IPS-15b (cell line): ENCODE results near the gene ARMCX6.
"Not testable (repeated sequence)": the region's sequence is repeated elsewhere in the genome, so short reads cannot be mapped to it uniquely, and the experiment has no call there.

Experiments used
- H3K27me3 ChIP-seq: one replicate; pipeline ENCODE4 v1.6.1; 2013; ENCODE audit warnings: low read length; ENCODE audit not compliant: control insufficient read depth, insufficient read depth
- H3K36me3 ChIP-seq: one replicate; pipeline ENCODE4 v1.6.1; 2013; ENCODE audit warnings: low read length; ENCODE audit not compliant: control insufficient read depth, insufficient read depth
- H3K4me1 ChIP-seq: one replicate; pipeline ENCODE4 v1.6.1; 2013; ENCODE audit warnings: mild to moderate bottlenecking, low read length; ENCODE audit not compliant: control insufficient read depth, insufficient read depth
- H3K4me3 ChIP-seq: one replicate; pipeline ENCODE4 v1.5.1; 2013; ENCODE audit warnings: low read depth, low read length
- H3K9ac ChIP-seq: one replicate; pipeline ENCODE4 v1.6.1; 2013; ENCODE audit warnings: low read depth, mild to moderate bottlenecking, low read length
- H3K9me3 ChIP-seq: one replicate; pipeline ENCODE4 v1.6.1; 2013; ENCODE audit warnings: mild to moderate bottlenecking, low read length; ENCODE audit not compliant: control insufficient read depth, insufficient read depth

The ARMCX6 gene

DNA sequence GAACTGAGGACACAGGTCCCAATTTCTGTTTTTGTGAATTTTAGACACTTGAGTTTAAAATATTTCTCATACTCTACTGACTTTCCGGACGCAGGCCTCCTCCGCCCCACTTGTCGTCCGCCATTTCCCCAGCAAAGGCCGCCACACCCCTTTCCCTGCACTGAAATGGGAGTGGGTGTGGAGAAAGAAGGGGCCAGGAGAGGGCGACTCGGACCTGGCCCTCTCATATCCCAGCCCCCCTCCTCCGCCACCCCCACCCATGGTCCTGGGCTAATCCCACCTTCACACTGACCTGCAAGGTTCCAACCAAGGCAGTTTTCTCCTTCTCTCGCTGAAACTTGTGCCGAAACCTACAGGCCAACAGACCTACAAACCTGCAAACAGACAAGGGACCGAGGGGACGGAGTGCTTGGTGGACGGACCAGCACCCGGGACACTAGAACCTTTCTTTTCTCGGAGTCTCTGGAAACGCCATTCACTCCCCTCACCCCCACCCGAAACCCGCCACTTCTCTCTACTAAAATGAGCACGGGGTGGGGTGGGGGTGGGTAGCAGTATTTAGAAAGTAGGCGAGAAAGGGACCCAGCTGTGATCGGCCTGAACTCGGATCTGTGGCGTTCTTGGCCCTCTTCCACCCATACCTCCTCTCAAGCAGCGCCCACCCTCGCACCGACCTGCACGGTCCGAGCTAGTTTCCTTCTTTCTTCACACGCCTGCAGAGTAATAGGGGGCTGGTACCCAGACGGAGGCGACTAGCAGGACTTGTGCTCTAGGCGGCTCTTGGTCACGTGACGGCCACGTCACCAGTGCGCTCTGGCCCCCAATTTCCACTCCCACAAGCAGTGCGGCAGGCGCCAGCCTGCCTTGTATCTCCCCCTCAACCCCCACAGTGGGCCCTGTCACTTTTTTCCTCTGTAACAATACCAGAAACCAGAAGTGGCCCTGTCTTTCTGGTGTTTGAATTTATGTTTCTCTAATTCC is at the start of gene ARMCX6:
Gene ARMCX6 (minus strand): TSS at position 790 of the 981 bp plus-strand sequence. CDS start 1,380 bp downstream, outside the sequence.
- Histone ChIP-seq H3K4me1 (peaks cover 9% of the 10 kb centered on the region), H3K9ac (peak within 1 kb of the TSS; percentile 76), H3K27me3 (no peaks in the 10 kb centered on the region), H3K4me3 (peak within 1 kb of the TSS; percentile 76), H3K36me3 (peaks cover 4% of the 10 kb centered on the region), H3K9me3 (no peaks in the 10 kb centered on the region)

DNA sequence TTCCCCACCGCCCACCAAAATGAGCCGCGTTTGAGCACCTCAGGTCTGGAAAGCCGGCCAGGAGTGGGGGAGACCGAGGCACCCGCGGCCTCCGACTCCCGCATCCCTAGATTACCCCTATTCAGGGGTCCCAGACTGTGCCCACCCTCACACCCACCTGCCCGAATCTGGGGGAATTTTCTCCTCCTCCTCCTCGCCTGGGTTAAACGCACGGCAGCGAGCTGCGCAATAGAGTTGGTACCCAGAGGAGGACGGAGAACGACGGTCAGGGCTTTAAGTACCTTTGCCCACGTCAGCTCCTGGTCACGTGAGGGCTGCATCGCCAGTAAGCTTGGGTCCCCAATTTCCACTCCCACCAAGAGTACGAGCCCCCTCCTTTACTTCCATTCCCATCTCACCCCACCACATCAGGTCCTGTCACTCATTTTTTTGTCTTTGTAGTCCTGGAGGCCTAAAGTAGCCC is 41.8 kb upstream of the ARMCX6 start, which contains the start of gene ARMCX2:
Gene ARMCX2 (minus strand): TSS at position 250 of the 463 bp plus-strand sequence. CDS start 2,262 bp downstream, outside the sequence.
- Histone ChIP-seq H3K4me3 (peak within 1 kb of the TSS; percentile 83), H3K4me1 (no peaks in the 10 kb centered on the region), H3K9me3 (no peaks in the 10 kb centered on the region), H3K36me3 (peaks cover 9% of the 10 kb centered on the region), H3K9ac (peak within 1 kb of the TSS; percentile 76), H3K27me3 (no peaks in the 10 kb centered on the region)

DNA sequence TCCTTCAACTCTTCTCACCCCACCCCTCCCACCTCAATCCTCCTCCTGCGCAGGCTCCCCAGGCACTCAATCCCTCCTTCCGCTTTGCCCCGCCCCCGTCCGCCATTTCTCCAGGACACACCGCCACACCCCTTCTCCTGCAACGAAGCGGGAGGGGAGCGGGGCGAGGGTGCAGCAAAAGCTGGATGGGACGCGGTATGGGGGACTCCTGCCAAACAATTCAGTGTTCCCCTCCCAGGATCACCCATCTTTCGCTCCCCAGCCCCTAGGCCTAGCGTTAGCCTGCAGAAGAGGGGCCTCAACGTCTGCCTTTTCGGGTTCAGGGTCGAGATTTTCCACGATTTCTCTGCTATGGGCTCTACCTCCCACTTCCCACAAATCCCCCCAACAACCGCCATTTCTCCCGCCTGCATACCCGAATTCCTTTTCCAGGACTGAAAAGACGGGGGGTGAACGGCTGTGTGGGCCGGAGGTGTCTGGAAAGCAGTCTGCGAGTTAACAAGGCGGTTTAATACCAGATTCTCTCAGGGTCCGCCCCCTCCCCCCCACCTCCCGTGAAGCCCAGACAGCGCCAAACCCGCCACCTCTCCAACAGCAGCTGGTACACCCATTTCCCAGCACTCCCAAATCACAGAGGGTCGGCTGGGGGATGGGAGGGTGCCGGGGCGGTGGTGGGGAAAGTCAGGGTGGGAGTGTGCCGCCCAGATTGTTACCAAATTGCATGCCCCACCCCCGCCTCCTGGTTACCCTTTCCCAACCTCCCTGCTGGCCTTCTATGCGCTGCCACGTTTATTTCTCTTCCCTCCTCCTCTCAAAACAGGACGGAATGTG is 41.1 kb upstream of the ARMCX6 start:
- Histone ChIP-seq H3K4me1 (no peaks in the 10 kb centered on the region), H3K9ac (peak overlapping the region; percentile 76), H3K9me3 (no peaks in the 10 kb centered on the region), H3K4me3 (peak overlapping the region; percentile 83), H3K36me3 (peaks cover 9% of the 10 kb centered on the region), H3K27me3 (no peaks in the 10 kb centered on the region)

DNA sequence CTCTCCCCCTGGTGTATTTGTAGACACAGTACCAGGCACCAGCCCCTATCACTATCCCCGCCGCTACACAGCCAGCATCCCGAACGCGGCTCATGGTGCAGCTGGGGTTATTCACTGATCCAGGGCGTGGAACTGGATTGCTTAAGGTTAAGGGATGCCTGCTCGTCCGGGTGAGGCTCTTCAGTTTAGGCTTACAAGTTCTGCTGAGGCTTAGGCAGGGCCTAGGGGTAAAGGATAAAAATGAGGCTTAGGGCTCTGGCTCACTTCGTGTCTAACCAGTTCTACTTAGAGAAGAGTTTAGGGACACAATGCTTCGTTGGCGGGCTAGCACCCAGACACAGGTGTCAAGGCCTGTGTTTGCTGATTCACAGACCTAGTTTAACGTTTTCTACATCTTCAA is 39.7 kb upstream of the ARMCX6 start:
- Histone ChIP-seq H3K9me3 (no peaks in the 10 kb centered on the region), H3K27me3 (no peaks in the 10 kb centered on the region), H3K36me3 (peaks cover 9% of the 10 kb centered on the region), H3K4me1 (no peaks in the 10 kb centered on the region), H3K4me3 (no peak overlapping the region), H3K9ac (no peak overlapping the region)

DNA sequence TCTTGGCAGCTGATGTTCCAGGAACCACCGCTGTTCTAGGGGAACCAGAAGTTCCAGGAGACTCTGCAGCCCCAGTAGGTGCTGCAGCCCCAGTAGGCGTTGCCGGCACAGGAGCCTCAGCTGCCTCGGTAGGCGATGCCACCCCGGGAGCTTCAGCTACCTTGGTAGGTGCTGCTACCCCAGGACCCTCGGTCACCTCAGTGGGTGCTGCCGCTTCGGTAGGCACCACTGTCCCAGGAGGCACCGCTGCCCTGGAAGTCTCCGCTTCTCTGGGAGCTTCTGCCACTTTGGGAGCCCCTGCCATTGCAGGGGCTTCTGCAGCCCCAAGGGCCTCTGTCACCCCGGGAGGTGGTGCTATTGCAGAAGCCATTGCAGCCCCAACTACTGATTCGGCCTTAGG is 39.0 kb upstream of the ARMCX6 start:
- peaks cover 9% of the 10 kb centered on the region for H3K36me3 ChIP-seq
- no peaks in the 10 kb centered on the region for H3K4me1 ChIP-seq
- H3K9ac ChIP-seq = no peak overlapping the region
- no peaks in the 10 kb centered on the region for H3K27me3 ChIP-seq
- H3K9me3 ChIP-seq = no peaks in the 10 kb centered on the region
- H3K4me3 ChIP-seq = no peak overlapping the region

DNA sequence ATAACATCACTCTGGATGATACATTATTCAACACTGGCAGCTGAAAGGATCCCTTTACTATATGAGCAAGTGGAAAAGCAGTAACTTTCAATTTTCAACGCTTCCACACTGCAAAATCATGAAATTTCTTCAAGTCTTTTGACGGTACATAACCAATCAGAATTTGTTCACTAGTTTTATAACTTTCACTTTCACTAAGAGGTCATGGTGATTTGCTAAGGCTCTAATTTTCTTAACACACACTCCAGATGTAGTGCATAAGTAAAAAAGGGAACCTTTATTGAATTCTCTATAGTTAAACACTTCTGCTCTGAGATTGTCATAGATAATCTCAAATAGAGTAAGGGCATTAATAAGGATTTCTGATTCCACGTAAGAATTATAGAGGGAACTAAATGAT is 37.7 kb upstream of the ARMCX6 start:
- Histone ChIP-seq H3K27me3 (no peaks in the 10 kb centered on the region), H3K9me3 (no peaks in the 10 kb centered on the region), H3K4me3 (no peak overlapping the region), H3K36me3 (peaks cover 9% of the 10 kb centered on the region), H3K9ac (no peak overlapping the region), H3K4me1 (no peaks in the 10 kb centered on the region)

DNA sequence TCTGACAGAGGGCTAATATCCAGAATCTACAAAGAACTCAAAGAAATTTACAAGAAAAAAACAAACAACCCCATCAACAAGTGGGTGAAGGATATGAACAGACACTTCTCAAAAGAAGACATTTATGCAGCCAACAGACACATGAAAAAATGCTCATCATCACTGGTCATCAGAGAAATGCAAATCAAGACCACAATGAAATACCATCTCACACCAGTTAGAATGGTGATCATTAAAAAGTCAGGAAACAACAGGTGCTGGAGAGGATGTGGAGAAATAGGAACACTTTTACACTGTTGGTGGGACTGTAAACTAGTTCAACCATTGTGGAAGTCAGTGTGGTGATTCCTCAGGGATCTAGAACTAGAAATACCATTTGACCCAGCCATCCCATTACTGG is 29.9 kb upstream of the ARMCX6 start:
- not testable (repeated sequence) for H3K4me3 ChIP-seq, H3K36me3 ChIP-seq, H3K9ac ChIP-seq, H3K27me3 ChIP-seq, H3K9me3 ChIP-seq, H3K4me1 ChIP-seq

DNA sequence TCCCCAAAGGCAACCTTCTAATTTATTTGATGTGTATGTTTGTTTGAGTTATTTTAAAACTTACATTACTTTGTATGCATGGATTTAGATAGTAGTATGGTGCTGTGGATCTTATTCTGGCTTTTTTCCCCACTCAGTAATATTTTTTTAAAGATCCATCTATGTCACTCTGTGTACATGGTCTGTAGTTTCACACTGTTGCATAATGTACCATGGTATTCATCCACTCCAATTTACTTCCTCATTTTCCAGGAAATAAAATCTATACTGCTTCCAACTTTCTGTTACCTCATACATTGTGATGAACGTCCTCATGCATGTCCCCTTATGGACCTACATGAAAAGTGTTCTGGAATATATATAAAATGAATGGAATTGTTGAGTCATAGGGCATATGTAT is 24.3 kb upstream of the ARMCX6 start:
- Histone ChIP-seq H3K27me3 (no peaks in the 10 kb centered on the region), H3K36me3 (no peaks in the 10 kb centered on the region), H3K9me3 (no peaks in the 10 kb centered on the region), H3K9ac (no peak overlapping the region), H3K4me1 (no peaks in the 10 kb centered on the region), H3K4me3 (no peak overlapping the region)

DNA sequence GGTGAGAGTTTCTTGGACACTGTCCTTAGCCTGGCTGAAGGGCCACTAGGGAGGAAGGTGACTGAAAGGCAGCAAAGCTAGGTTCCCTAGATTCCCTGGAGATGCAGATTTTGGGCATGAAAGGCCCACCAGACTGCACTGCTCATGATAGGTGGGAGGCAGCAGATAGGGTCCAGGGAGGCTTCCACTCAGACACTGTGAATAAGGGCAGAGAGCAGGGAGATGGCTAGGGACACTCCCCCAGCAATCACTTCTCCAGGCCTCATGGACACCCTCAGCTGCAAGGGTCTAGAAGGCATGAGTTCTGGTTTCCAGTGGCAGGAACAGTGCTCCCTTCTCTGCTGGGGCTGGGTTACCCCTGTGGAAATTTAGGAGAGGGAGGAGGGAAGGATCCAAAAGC is 21.8 kb upstream of the ARMCX6 start:
- Histone ChIP-seq H3K4me3 (no peak overlapping the region), H3K36me3 (no peaks in the 10 kb centered on the region), H3K9me3 (no peaks in the 10 kb centered on the region), H3K27me3 (no peaks in the 10 kb centered on the region), H3K9ac (no peak overlapping the region), H3K4me1 (no peaks in the 10 kb centered on the region)

DNA sequence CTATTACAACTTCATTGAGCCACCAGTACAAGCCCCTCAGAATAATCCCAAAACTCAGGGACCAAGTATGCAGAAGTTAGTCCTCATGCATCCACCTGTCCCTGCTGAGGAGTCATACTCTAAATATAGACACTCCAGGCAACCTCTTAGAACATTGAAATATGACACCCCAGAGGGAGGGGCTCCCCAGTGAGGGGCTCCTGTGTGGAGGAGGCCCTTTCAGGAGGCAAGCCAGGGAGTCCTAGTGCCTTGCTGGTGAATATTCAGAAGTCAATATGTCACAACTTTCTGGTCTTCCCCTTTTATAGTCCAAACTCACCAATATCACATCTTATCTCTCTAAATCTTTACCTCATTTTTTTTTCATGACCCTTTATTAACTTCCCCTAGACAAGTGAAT is 1.6 kb upstream of the ARMCX6 start:
- Histone ChIP-seq H3K4me3 (no peak overlapping the region), H3K9ac (no peak overlapping the region), H3K9me3 (no peaks in the 10 kb centered on the region), H3K4me1 (peaks cover 9% of the 10 kb centered on the region), H3K27me3 (no peaks in the 10 kb centered on the region), H3K36me3 (peaks cover 4% of the 10 kb centered on the region)

DNA sequence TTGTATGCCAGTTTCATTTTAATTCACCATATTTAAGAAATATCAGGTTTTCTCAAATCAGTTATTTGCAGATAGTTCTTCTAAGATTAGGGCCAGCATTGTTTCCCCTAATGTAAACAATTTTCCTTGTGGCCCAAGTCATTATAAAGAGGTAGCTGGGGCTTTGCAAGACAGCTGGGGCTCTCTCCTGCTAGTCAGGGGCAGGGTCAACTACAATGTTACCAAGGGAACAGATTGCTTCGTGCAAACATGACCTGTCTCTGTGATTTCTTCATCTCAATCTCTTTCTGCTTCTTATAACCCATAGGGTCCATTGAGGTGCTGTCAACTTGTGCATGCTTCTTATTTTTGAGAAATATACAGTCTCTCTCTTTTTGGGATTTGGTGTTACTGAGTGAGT is 12.1 kb downstream of the ARMCX6 start:
- H3K4me1 ChIP-seq = no peaks in the 10 kb centered on the region
- no peaks in the 10 kb centered on the region for H3K27me3 ChIP-seq
- no peak overlapping the region for H3K4me3 ChIP-seq
- H3K9me3 ChIP-seq = no peaks in the 10 kb centered on the region
- H3K9ac ChIP-seq = no peak overlapping the region
- no peaks in the 10 kb centered on the region for H3K36me3 ChIP-seq
